Glomerular visceral epithelial cell (primary cell): ENCODE measurements around the gene ZFX.

ENCODE experiments used
- DNase-seq: peaks from one replicate; pipeline ENCODE4 v3.0.0-alpha.2; 2016; ENCODE audit errors: extremely low spot score

The ZFX gene

DNA sequence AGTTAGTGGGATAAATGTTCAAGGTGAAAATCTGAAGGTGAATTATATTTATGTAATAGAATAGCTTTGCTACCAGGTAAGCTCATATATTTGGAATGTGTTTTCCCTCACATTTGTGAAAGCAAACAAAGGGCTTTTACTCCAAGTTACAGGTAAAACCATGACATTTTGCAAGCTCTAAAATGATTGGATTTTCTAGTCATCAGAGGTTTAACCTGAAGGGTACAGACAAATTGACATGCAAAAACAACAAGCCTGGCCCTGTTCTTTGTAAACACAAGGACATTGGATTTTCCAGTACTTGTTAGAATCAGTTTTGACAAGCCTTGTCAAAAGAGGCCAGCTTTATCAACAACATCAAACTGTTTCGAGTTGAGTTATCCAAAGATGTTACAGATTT lies 51.7 kb downstream of the ZFX start:
- no peak for DNase-seq

DNA sequence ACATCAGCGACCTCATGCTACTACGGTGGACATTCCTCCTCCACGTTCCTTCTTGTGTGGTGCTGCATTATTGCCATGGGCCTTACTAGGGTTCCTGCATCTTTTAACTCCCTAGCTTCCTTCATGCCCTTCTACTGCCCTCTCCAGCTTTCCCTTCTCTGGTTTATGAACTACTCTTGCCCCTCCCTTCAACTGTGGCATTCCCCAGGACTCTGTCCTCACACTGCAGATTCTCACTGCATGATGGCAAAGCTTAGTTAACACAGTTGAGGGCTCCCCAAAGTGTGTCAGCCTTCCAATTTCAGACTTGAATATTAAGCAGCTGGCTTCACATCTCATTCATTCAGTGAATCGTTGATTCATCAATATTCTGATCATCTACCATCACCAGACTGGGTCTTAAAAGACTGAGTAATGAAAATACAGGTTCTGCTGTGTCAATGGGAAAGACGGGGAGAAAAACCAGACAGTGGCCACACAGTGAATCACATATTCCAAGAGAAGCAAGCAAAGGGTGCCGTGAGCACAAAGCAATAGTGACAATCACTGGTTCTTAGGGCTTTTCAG lies 53.0 kb downstream of the ZFX start:
- no peak for DNase-seq

DNA sequence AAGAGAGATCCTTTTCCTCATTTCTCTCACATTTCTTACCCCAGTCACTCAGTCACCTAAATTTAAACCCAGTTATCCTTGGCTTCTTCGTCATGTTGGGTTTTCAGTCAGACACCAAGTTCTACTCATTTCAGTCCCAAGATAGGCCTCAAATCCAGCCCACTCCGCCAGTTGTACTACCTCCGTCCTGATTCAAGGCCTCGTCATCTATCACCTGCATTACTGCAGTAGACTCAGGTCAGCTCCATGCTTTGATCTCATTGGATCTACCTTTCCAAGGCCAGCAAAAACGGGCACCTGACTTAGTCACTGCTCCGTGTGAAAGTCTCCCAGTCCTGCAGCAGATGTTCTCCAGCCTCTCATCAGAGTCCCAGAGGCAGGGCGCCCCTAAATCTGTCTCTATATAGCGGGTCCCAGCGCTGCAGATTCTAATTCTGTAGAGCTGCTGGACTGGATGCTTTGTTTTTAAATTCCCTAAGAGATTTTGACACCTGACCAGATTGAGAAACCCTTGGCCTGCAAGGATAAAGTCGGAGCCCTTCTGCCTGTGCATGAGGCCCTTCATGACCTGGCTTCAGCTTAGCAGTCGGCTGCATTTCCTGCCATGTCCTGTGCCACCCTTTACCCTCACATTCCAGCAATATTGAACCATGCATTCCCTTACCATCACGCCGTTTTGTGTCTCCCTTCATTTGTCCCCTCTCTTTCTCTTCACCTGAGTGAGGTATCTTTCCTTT lies 53.7 kb downstream of the ZFX start:
- DNase-seq: no peak

DNA sequence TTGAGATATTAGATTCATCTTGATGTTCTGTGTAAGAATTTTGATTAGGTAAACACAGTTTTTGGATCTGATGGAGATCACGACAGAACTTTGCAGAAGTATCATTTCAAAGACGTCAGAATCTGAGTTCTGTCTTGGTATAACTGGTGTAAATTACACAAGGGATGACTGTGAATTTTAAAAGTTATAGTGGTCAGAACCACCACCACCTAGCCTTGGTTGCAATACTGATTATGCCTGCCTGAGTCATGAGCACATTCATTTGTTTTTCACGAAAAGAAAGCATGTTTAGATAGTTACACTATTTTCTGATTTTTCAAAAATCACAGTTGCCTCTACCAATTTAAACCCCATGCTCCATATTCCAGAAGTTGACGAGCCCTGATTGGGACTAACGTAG lies 54.8 kb downstream of the ZFX start:
- no peak for DNase-seq

DNA sequence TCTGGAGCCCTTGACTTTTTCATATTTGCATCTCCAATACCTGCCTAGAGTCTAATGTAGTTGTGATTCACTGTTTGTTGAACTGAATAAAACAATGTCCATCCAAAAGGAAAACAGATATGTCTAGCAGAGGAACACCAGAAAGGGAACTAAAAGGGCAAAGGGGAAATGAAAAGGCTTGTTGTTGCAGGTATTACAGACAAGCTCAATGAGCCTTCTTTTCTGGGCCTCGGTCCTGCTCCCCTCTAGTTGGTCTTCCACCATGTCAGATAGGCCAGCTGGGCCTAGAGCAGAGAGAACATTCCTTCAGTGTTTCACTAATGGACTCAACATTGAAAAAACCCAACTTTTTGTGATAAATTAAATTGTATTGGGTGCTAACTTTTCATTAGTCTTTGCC lies 55.4 kb downstream of the ZFX start:
- DNase-seq: no peak

DNA sequence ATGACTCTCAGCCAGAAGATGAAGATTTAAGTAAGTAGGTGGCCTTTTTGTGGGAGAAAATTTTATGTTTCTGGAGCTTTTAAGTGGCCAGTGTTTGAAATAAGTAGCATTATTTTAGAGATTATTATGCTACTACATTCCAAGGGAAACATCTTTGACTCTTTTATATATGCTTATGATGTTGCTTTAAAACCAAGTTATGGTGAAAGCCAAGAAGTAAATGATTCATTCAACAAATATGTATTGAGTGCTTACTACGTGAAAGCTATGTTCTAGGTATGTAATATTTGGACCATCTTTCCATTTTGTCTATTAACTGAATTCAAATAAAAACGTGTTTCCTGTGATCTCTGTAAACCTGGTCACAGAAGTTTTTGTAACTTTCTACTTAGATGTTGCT lies 58.3 kb downstream of the ZFX start:
- DNase-seq: no peak

DNA sequence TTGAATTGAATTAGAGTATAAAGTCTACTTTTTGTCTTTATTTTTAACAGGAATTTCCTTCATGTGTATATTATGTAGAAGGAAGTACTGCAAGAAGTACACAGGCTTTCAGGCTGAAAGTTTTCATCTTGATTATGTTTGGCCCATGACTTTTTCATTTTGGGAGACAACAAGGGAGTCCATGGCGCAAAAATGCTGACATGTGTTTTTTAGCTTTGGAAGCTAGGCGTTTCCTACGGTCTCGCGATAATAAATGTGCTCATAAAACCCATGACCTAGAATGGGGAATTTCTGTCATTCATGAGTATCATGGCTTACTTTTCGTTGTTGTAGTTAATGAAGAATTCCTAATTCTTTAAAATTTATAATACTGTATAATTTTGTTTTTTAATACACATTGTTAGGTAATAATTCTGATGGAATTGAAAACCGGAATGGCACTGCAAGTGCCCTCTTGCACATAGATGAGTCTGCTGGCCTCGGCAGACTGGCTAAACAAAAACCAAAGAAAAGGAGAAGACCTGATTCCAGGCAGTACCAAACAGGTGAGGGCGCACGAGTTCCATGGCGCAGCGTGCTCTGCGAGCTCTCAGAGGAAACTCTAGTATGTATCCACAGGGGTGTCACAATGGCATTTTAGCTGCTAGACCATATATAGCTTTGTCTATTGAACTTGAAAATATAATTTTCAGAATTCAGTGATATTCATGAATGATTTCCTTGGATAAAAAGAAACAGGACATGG lies 59.1 kb downstream of the ZFX start:
- no peak for DNase-seq

DNA sequence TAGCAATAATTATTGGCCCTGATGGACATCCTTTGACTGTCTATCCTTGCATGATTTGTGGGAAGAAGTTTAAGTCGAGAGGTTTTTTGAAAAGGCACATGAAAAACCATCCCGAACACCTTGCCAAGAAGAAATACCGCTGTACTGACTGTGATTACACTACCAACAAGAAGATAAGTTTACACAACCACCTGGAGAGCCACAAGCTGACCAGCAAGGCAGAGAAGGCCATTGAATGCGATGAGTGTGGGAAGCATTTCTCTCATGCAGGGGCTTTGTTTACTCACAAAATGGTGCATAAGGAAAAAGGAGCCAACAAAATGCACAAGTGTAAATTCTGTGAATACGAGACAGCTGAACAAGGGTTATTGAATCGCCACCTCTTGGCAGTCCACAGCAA lies 60.7 kb downstream of the ZFX start:
- no peak for DNase-seq

DNA sequence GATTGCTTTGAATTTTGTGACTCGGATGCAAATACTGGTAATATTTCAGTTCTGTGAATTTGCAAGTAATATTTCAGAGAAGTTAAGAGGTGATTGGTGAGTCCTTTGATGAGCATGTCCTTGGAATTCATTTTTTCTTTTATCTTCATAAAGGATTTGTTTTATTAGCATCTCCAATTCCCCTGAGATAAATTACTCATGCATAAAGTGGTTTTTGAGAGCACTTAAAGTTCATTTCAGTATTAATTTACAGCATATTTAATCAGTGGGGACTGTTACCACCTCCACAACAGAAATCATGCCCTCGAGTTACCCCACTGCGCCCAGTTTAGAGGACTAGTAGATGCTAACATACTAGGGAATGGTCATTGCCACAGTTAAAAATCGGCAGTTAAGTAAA lies 65.0 kb downstream of the ZFX start:
- no peak for DNase-seq

DNA sequence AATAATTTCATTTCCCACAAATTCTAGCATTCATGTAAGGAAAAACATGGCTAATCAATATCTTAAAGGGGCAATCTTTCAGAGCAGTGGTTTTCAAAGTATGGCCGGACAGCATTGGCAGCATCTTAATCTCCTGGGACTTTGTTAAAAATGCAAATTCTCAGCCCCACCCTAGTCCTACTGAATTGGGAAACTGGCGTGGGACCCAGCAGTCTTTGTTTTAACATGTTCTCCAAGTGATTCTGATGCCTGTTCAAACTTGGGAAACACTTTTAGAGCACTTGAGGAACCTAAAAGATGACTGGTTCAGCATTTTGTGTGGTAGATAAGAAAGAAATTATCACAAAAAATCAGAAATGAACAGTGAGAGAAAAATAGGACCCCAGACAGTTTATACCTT lies 65.7 kb downstream of the ZFX start:
- no peak for DNase-seq

DNA sequence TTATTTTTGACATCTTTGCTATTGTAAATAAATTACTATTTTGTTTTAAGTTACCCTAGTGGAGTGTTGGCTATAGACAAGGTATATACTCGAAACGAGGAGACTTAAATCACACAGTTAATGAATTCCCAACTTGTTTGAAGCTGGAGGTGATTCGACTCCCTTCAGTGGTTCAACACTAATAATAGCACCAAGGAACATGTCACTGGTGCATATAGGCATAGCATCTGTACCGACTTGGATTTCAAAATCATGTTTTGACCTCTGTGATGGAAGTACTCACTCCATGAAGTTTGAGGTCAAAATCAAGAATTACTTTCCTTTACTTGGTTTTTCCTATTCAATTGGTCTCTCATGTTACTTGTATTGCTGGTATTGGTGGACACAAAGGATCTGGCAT lies 66.5 kb downstream of the ZFX start:
- no peak for DNase-seq

DNA sequence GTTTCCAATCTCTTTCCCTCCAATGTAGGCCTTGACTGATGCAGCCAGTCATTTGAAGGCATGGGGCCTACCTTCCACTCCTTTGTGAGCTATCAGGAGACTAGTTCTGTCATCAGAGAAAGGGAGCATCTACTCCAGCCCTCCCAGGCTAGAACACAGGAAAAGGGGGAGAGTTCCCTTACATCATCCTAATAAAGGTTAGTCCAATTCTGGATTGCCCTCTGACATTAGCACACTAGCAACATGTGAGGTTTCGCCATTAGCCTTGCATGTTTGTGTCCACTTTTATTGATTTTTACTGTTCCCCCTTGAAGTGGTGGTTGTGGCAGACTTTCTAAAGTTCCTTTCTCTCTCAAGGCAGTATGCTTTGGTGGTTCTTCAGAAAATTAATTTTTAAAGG lies 67.3 kb downstream of the ZFX start:
- no peak for DNase-seq

DNA sequence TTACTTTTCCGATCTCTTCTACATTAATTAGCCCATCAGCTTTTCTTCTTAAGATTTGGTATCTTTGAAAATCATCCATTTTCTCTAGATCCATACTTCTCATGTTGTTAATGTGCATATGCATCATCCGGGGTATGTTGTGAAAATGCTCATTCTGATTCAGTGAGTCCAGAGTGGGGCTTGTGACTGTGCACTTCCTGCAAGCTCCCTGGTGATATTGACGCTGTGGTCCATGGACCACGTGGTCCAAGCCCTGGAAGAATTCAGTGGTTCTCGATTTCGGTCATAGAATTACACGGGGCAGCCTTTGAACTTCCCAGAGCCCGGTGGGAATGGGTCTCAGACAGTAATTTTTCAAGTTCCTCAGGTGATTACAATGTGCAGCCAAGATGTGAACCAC lies 69.8 kb downstream of the ZFX start:
- DNase-seq: no peak

DNA sequence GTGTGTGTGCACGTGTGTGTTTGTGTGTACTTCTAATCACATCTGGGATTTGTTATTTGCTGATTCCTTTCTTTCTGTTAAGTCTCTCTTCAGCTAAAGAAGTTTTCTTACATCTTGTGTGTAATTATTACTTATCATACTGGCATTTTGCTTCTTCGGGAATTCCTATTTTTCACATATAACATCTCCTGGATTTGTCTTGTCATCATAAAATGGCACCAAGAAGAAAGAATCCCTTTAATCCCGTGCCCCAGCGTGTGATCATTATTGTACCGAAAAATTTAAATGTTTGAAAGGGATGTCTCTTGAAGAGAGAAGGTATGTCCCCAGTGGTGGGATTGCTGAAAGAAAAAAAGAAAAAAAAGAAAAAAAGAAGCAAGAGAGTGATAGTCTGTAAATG lies 72.3 kb downstream of the ZFX start:
- no peak for DNase-seq

DNA sequence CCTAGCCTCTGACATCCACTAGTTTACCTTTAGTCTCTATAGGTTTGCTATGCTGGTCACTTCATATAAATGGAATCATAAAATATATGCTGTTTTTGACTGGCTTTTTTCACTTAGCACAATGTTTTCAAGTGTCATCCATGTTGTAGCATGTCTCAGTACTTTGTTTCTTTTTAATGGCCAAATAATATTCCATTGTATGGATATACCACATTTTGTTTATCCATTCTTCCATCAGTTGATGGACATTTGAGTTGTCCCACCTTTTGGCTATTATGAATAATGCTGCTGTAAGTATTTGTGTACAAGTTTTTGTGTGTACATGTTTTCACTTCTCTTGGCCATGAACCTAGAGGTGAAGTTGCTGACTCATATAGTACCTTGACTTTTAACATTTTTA lies 75.7 kb downstream of the ZFX start:
- DNase-seq: no peak

DNA sequence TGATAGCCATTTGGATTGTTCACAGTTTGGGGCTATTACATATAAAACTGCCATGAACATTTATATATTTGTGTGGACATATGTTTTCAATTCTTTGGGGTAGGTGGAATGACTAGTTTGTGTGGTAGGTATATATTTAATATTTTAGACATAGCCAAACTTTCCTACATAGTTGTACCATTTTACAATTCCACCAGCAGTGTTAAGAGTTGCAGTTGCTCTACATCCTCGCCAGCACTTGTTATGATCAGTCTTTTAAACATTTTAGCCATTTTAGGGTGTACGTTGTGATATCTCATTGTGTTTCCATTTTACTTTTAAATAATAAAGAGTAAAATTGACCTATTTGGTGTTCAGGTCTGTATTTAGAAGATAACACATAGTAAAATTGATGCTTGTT lies 76.6 kb downstream of the ZFX start:
- DNase-seq: no peak

DNA sequence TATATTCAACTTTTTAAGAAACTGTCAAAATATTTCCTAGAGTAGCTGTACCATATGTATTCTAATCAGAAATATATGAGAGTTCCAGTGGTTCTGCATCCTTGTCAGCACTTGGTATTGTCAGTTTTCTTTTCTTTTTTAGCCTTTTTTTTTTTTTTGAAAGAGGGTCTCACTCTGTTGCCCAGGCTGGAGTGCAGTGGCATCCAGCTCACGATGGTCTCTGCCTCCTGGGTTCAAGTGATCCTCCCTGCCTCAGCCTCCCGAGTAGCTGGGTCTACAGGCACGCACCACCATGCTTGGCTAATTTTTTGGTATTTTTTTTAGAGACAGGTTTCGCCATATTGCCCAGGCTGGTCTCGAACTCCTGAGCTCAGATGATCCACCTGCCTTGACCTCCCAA lies 79.1 kb downstream of the ZFX start:
- DNase-seq: no peak

DNA sequence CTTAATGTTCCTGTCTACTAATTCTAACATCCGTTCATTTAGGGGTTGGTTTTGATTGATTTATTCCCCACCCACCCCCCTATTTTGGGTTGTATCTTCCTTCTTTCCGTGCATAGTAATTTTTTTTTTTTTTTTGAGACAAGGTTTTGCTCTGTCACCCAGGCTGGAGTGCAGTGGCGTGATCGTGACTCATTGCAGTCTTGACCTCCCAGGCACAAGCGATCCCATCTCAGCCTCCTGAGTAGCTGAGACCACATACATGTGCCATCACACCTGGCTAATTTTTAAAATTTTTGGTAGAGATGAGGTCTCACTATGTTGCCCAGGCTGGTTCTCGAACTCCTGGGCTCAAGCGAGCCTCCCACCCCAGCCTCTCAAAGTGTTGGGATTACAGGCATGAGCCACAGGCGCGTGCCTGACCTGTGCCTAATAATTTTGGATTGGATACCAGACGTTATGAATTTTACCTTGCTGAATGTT lies 79.9 kb downstream of the ZFX start:
- DNase-seq: peak; percentile 25

DNA sequence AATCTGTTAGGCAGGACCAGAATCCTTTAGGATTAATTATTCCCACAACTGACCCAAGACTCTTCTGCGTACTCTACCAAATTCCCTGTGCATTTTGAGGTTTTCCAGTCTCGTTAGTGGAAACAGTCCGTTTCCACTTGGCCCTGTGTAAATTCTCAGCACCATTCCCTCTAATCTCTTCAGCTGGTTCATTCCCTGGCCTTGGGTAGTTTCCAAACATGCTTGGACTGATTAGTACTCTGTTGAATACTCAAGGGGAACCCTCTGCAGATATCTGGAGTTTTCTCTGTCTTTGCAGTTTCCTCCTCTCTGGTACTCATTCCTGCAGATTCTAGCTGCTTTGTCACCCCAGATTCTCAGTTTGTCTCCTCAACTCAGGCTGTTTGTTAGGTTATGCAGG lies 80.4 kb downstream of the ZFX start:
- DNase-seq: no peak

DNA sequence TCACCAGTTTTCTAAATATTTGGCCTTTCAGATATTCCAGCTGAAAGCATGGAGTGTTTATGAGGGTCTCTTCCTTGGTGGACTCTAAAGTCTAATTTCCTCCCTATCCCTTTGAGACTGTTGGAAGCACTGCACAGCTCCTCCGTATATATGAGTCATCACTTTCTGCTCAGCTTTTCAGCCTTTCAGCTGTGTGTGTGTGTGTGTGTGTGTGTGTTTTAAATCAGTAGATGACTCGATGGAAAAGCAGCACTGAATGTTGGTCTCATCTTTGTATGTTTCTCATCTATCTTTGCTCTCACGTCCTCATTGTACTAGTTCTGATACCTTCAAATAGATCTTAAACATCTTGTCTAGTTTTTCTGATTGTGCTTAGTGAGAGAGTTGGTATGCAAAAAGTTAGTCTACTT lies 81.6 kb downstream of the ZFX start:
- DNase-seq: peak; percentile 63

DNA sequence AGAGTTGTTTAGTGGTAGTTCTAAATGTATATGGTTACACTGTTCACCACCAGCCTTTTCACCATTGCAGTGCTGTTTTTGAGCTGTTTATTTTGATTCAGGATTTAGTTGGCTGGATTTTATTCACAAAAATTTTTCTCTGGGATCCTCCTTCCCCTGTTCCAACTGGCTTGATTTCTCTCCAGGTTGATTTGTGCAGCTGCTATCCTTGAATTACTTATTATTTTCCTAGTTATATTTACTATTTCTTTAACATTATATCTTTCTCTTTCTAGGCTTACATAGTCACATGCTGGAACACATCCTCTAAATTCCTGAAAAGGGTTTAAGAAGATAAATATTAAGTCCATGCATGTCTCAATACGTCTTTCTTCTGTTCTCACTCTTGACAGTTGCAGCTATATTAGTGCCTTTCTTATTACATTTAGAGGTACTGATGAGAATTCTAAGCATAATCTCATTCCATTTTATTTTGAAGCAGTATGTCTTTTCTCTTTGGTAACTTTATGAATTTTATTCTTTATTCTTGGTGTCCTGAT lies 82.2 kb downstream of the ZFX start:
- no peak for DNase-seq

DNA sequence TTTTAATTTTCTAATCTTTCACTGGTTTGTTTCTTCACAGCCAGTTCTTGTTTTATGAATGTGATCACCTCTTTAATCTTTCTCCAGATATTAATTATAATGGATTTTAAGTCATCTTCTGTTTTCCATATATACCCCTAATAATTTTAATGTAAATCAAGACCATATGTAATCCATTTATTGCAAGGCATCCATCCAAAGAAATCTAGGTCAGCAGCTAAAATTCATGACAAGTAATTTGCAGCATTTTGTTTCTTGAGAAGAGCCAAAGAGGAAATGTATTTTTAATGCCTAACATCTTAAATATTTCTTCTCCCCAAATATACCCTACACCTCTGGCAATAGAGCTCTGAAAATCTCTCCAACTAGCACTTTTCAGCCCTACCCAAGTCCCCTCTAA lies 83.3 kb downstream of the ZFX start:
- no peak for DNase-seq
